Measurements from ENCODE around the gene CCDC192.
A peak's percentile ranks its signal among the peaks of the same experiment; 100 is the strongest.
"Not testable (repeated sequence)": the region's sequence is repeated elsewhere in the genome, so short reads cannot be mapped to it uniquely, and the experiment has no call there.

Gene CCDC192

DNA sequence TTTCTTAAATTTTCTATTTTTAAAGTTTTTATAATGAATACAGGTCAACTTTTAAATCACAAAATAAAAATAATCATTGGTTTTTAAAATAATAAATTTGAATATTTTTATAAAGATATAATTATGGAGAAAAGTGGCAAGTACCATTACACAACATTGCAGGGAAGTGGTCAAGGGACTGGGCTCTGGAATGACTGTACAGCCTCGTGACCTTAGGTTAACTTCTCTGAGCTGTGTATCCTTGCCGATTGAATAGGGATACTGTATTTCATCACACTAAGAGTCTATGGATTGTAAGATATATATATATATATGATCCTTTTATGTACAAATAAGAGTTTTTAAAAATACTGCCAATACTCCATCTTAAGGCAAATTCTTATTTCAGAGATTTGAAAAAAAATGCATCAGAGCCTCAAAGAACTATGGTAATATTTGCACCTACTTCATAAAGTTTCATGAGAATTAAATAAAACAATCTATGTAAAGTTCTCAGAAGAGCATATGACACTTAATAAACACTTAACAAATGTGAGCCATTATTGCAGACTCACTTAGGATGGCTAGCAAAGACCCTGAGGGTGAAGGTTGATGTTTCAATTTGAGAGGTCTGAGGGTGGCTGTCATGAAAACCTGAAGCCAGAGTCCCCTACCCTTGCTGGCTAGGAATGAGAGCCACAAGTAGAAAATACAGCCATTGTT lies 136.5 kb downstream of the CCDC192 start:
- DNase-seq, result no peak

DNA sequence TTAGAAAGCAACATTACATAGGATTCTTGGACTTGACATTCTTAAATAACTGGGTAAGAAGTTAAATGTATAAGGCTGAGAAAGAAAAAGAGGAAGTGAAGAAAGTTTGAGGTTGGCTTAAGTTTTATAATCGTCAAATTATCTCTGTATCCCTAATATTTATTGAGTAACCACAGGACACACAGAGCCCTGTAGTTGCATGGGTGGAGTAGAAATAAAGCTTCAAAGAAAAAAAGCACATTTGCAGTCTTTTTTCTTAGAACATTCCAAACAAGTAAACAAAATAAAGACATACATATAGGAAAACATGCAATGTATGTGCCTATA lies 137.0 kb downstream of the CCDC192 start:
- no peak for DNase-seq

DNA sequence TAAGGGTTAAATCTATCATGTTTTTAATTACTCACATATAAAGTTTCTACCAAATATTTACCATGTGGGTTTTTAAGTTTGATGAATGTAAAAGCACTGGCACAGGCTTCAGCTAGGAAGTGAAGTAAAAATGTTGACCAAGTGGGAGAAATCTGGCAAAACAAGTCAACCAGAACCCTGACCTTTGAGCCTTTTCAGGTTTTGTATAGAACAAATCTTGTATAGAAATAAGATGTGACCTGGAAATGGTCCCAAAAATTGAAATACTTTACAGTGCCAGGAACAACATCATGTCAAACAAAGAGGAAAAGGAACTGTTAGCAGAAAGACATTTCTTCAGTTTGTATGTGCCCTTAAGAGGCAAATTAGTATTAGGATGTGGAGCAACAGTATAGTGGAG lies 137.6 kb downstream of the CCDC192 start:
- DNase-seq, result no peak

DNA sequence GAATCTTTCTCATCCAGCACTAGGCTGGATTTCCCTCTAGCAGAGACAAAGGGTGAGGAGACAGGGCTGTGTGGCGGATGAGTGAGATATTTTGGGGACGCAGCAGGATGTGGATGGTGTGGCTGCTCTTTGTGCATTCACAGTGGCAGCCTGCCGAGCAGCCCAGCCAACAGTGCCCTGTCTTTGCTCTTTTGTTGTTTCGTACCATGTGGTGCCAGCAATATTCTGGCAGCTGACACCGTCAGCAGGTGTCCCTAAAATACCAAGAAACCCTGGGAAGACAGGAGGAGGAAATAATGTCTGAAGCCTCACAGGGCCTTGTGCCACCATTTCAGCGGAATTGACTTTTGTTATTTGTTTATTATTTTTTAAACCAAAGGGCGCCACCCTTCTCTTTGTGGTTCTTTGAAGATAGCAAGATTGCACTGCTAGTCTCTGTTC lies 141.4 kb downstream of the CCDC192 start:
- DNase-seq, result peak in 51 of 58 donors; percentile 4 to 84 (median 44)

DNA sequence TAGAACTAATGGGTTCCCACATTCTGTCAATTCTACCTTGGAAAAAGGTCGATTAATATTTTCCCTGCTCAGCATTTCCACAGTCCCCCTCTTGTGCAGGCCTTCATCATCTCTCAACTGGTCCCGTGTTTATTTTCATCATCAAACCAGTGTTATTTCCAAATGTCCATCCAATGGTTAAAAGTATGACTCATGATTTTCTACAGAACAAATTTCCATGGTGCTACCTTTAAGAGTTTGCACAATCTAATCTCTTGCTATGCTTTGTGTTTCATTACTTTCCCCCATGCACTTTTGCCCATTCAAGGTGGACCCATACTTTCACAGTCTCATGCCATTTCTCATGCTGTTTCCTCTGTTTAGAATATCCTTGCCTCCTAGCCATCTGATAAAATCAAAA lies 143.7 kb downstream of the CCDC192 start:
- DNase-seq, result no peak

DNA sequence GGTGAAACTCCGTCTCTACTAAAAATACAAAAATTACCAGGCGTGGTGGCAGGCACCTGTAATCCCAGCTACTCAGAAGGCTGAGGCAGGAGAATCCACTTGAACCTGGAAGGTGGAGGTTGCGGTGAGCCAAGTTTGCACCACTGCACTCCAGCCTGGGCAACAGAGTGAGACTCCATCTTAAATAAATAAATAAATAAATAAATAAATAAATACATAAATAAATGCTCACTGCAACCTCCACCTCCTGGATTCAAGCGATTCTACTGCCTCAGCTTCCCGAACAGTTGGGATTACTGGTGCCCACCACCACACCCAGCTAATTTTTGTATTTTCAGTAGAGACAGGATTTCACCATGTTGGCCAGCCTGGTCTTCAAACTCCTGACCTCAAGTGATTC lies 144.4 kb downstream of the CCDC192 start:
- DNase-seq, result not testable (repeated sequence)

DNA sequence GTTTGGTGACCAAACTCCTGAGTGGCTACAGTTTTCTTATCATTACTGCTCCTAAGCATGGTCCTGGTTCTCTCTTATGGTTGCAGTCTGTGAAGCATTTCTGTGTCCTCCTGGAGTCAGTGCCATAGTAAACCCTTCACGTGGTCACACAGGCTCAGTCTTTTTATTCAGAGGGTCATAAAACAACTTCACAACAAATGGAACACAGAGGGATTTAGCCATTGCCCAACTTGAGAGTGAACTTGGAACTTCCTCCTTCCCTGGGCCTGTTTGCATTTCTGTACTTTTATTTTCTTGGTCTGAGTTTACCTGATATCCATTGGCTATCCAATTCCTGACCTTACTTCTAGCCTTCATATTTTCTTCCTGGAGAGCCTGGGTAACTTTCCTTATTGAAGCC lies 144.9 kb downstream of the CCDC192 start:
- no peak for DNase-seq

DNA sequence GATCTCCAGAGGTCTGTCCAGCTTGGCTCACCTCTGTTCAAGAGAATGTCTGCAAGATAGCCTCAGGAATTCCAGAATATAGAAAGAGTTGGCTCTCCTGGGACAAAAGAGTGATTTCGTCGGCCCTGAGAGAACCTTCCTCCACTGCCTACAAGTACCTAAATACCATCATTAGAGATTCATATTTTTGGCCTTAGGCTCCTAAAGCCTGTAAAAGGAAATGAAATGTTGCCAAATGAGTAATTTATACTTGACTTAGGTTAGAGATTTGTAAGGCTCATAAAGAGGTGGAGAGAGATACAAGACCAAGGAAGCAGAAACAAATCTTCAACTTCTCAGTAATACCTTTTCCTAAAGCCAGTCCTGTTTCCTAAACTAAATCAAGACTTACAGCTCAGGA lies 146.2 kb downstream of the CCDC192 start:
- no peak for DNase-seq

DNA sequence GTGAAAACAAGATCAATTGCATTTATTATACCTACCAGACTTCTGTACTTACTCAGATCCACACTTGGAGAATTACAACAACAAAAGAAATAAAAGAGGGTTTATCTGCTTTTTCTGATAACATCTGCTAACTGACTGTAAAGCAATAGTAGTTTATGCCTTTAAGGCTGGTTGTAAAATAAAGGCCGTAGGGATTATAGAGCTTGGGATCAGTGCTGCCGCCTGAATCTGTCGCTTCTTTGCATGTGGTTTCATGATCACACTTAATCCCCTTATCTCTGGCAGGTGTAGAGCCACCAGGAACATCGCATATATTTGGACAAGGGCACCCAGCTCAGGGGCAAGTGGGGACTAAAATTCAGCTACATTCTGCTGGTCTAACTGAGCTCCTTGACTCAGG lies 146.7 kb downstream of the CCDC192 start:
- DNase-seq, result no peak

DNA sequence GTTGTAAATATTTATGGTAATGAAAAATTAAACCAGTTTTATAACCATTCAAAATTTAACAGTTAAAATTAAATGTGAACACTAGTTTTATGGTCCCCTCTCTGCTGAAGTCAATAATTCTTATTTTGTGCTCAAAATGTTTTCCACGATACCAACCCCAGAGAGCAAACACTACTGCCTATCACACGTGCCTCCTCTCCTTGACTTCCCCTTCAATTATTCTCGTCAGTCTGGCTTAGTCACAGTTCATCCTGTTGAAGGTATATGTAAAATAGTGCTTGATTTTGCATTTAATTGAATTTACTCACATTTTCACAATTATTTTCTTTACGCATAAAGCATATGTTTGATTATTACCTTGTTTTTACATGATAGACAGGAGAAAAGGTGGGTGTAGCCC lies 148.8 kb downstream of the CCDC192 start:
- no peak for DNase-seq

DNA sequence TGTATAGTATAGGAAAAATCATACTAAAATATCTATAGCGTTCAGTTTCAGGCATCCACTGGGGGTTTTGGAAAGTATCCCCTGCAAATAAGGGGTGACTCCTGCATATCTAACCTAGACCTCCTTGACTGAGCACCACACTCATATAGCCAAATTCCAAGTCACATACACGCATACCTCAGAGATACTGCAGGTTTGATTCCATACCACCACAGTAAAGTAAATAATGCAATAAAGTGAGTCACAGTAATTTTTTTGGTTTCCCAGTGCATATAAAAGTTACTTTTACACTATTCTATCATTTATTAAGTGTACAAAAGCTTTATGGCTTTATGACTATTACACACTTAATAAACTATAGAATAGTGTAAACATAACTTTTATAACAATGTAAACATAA lies 151.3 kb downstream of the CCDC192 start:
- no peak for DNase-seq

DNA sequence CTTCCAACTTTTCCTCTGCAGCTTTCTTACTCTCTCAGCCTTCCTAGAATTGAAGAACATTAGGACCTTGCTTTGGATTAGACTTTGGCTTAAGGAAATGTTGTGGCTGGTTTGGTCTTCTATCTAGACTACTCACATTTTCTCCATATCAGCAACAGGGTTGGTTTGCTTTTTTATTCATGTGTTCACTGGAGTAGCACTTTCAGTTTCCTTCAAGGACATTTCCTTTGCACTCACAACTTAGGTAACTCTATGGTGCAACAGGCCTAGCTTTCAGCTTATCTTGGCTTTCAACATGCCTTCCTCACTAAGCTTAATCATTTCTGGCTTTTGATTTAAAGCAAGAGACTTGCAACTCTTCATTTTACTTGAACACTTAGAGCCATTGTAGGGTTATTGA lies 153.1 kb downstream of the CCDC192 start:
- no peak for DNase-seq

DNA sequence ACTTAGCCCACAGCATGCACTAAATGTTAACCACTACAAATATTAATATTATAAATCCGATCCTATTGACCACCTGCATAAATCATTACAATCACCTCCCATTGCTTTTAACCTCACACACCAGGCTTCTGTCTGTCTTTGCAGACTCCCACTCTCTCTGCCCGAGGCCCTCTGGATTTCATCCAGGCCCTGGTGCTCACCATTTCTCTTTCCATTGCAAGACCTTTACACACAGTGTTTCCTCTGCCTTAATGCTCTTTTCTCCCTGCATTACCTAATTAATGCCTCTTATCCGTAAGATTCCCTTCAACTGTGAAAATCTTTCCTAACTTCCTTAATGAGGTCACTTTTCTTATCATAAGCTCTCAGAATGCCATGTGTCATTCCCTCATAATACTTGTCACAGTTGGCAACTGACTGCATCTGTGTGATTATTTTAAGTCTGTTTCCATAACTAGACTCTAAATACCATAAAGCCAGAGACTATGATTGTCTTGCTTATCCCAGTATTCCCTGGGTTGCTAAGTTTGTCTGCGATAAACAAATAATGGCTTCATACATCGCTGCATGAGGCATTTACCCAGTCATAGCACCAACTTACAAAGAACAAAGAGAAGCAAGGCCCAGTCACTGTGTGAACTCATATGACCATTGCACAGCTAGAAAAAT lies 155.1 kb downstream of the CCDC192 start:
- DNase-seq, result no peak

DNA sequence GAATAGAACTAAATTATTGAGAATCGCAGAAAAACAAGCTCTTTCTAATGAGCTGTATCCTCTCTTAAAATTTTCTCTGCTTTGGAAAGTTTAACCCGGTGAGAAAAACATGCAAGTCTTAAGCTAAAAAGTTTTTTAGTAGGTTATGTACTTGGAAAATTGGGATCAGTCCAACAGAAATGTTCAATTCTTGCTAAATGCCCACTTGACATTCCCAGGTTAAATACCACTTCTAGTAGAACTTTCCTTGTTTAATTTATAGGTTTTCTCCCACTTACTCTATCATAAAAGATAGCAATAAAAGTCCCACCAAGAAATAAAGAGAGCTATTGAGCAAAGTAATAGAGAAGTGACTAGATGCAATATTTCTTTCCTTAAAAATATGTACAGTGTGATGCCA lies 157.1 kb downstream of the CCDC192 start:
- no peak for DNase-seq

DNA sequence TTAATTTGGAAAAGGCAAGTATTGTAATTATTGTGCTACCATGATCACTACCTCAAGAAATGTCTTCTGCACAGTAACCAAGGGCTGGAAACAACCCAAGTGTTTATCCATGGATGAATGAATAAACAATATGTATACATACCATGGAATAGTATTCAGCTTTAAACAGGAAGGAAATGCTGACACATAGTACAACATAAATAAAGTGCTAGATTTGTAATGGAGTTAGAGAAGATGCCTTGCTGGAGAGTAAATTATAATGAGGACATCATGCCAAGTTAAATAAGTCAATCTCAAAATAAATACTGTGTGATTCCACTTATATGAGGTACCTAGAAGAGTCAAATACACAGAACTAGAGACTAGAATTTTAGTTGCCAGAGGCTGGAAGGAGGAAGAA lies 160.0 kb downstream of the CCDC192 start:
- DNase-seq, result no peak

DNA sequence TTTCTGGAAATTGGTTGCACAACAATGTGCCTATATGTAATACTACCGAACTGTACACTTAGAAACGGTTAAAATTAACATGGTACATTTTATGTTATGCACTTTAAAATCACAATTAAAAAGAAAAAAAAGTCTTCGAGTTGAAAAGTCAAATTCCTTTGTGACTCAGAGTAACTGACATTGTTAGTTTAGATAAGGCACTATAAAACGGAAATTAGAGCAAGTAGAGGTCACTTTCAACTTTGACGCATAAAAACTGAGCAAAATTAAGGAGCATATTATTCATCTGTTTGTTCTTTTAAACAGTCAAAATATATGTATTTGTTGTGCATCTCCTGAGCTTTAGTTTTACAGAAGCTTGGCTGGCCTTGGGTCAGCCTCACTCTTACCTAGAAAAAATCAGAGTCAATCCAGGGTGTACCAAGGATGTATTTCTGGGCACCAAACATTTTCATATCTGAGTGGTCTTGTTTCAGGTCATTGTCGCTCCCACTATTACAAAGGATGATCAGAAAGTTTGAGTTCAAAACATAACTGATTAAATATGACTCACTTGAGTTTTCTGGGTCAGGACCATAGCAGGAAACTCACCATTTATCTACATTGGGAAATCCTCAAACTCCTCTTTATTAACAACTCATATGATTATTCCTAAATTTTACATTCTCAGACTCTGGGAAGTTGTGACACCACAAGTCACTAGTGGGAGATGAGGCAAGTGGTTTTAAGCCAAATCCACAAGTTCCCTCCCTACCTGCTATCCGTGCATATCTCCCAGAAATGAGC lies 160.6 kb downstream of the CCDC192 start:
- no peak for DNase-seq

DNA sequence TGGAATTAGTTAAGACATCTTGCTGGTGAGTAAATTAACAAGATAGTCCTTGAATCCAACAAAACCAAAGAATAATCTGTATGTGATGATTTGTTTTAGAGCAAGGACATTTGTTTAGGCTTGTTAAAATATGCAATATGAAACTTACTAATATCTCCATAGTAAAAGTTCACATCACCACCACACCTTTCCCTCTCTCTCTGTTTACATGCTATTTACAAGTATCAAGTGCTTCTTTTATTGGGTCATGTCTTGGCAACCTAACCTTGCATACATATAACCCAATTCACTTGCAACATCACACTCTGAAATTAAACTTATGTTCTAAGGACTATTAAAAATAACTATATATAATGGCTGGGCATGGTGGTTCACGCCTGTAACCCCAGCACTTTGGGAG lies 161.3 kb downstream of the CCDC192 start:
- DNase-seq, result no peak

DNA sequence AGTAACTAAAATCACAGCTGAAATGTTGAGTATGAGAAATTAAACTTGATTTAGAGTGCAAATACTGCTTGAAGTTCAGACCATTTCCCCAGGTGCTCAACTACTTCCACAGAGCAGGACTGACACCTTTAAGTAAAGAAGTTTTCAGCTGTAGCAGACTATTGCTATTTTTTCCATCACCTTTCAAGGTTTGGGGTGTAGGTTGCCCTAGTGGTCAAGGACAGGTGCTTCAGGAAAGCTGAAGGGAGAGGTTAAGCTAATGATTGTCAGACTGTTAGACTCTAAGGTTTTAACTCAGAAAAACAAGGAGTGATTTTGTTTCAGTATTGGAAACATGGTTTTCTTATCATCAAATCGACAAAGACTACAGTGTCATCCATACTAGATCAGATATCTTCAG lies 162.1 kb downstream of the CCDC192 start:
- DNase-seq, result no peak

DNA sequence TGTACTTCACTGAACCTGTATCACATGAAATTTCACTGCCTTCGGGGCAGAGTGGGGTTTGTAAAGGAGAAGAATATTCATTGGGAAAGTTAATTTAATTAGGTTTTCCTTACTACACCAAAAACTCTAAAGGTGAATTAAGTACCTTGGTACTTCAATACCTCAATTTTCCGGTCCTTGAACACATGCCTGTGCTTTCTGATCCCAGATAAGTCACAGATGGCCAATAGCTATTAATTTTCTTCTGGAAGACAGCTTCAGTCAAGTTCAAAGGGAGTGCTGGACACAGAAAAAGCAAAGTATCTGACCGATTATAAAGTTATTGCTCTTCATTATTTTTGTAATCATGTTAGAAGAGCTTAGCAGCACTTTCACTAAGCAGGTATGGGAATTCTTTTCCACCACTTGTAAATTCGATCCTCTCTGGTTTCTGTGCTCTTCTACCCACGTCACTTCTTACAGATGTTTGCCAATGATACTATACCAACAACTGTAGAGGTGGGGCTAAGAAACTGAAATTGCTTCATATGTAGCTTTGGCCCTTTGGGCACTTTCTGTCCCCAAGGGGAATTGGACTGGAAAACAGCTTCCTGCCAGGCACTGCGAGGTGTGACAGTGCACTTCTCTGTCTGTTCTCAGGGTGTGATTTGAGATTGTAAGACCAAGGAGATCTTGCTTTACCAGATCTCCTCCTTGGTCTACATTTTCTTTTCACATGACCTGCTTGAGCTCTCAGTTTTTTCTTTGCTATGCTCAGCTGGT lies 164.0 kb downstream of the CCDC192 start:
- DNase-seq, result no peak

DNA sequence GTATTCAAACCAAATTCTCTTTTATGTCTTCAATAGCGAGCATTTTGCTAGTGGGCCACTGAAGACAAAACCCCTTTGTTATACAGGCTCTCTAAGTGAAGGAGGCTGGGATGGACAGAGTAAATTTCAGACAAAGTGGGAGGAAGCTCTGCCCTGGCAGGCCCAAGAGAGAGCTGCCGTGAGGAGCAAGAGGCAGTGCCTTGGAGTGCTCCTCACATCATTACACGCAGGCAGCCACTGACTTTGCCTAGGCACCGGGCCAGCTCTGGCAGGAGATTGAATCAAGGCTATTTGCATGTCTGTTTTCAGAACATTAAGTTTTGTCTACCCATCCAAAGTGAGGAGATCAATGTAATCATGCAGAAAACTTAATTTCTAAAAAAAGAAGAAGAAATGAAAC lies 167.7 kb downstream of the CCDC192 start:
- peak in 36 of 58 donors; percentile 1 to 71 (median 15) for DNase-seq

DNA sequence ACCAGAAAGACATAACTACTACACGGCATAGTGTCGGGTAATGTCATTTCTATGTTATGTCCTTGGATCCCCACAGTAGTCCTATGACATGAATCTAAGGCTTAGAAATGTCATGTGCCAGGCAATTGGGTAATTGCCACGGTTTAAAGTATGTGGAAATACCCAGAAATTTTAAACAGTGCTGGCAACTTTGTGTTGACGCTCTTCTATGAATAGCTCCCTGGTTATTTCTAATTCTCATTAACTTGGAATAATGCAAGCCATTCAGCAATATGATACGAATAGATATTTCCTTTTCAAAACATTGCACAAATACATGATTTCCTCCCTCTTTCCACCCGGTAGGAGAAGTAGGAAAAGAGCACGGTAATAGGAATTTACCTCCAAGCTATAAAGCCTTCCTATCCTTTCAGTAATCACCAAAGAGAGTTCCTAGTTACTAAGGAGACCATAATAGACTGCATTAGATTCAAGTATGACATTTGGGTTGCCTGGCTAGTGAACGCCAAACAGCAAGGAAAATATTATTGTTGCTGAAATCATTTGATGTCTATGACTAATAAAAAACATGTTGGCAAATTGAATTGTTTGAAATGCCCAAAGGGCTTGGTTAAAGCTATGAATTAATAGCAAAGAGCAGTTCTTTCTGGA lies 168.4 kb downstream of the CCDC192 start:
- DNase-seq, result no peak
